Naive thymus-derived CD8-positive, alpha-beta T cell (primary cell): ENCODE measurements around the gene C1orf52. TPM values are rescaled to one million over a fixed set of nuclear protein-coding genes. Genes with fewer than 3 reads are reported as not detected.

Source experiments
- ATAC-seq, 2 donors: fragments of 150-1000 bp; cut with Tn5 transposase in 1 of 2; sonication (Bioruptor Pico), chemical (Tn5 transposase) in 1 of 2; 1 replicate in 1 of 2; 2 replicates in 1 of 2; pipeline ENCODE4 v1.10.0; 2021; ENCODE audit warnings: mild to moderate bottlenecking in 2 of 2, moderate library complexity in 2 of 2
- POLR2A ChIA-PET: fragments of 350-600 bp; sonication (Branson Sonifier 250); formaldehyde crosslinking; loops from one replicate; lab custom pipeline; 2021; ENCODE audit warnings: antibody characterized with exemption; lab: Charles Lee
- DNase-seq, 10 donors: peaks; one replicate each; pipeline versions ENCODE4 v3.0.0 to v3.0.0-alpha.2; 2020 to 2022
- H3K27ac Mint-ChIP-seq, 10 donors: one replicate each; pipeline ENCODE4 v1.8.0; 2020 to 2022; ENCODE audit warnings: mild to moderate bottlenecking in 10 of 10, mixed read lengths in 10 of 10, moderate library complexity in 4 of 10, inconsistent platforms in 1 of 10
- H3K27me3 Mint-ChIP-seq, 5 donors: one replicate each; pipeline ENCODE4 v1.8.0; 2021 to 2022; ENCODE audit warnings: mixed read lengths in 5 of 5
- H3K36me3 Mint-ChIP-seq, 3 donors: one replicate each; pipeline ENCODE4 v1.8.0; 2020 to 2022; ENCODE audit warnings: mixed read lengths in 3 of 3, mild to moderate bottlenecking in 2 of 3, inconsistent platforms in 1 of 3
- H3K4me1 Mint-ChIP-seq, 4 donors: one replicate each; pipeline ENCODE4 v1.8.0; 2021 to 2022; ENCODE audit warnings: mixed read lengths in 4 of 4
- H3K4me3 Mint-ChIP-seq, 10 donors: one replicate each; pipeline ENCODE4 v1.8.0; 2020 to 2022; ENCODE audit warnings: mild to moderate bottlenecking in 10 of 10, mixed read lengths in 10 of 10, moderate library complexity in 6 of 10, inconsistent platforms in 1 of 10
- H3K9me3 Mint-ChIP-seq, 9 donors: one replicate each; pipeline ENCODE4 v1.8.0; 2020 to 2022; ENCODE audit warnings: mixed read lengths in 9 of 9, mild to moderate bottlenecking in 3 of 9, inconsistent platforms in 1 of 9, moderate library complexity in 1 of 9
- polyA plus RNA-seq, 3 donors: library from polyadenylated mRNA; unstranded; fragments of 300-500 nt; fragmentation: Illumina TruSeq; gene quantifications; one replicate each; pipeline ENCODE4 v1.2.3, GENCODE V29; 2021
- total RNA-seq, 8 experiments: library from RNA in 2 of 8; stranded (reverse) in 2 of 8; gene quantifications; one replicate each; pipeline ENCODE4 v1.2.3 and lab custom pipeline; 2021 to 2026

Gene C1orf52
- total and polyA plus RNA-seq, 5 experiments from 2014 or later: 15.3 to 52.5 (median 28.7) TPM

GRCh38 chr1:85224734-85225623 lies 34.5 kb downstream of the C1orf52 start:
- POLR2A ChIA-PET: no interaction called here
- no peaks in the 10 kb centered on the region for H3K9me3 Mint-ChIP-seq
- ATAC-seq (no peak), DNase-seq (no peak)
- no peak overlapping the region for H3K4me3 Mint-ChIP-seq
- H3K27me3 Mint-ChIP-seq: peaks cover 0 to 3% (median 2%) of the 10 kb centered on the region in 5 donors
- H3K27ac Mint-ChIP-seq: no peak overlapping the region
- no peaks in the 10 kb centered on the region for H3K36me3 Mint-ChIP-seq
- H3K4me1 Mint-ChIP-seq: no peaks in the 10 kb centered on the region

DNA sequence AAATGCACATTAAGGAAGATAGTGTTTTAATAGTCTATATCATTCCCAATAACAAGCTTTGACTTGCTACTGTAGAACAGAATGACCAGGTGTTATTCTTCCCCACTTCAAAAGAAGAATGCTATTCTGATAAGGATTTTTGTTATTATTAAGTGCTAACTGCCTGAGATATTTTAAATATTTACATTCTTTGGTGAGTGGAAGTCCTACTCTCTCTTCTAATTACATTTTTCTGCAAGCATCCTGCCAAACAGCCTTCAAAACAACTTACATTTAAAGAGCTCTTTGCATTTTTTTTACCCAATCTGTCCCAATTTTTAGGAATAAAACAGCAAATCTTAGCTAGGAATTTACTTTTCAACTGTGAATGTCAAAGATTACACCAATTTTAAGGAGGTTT lies 35.2 kb downstream of the C1orf52 start:
- H3K4me3 Mint-ChIP-seq: no peak overlapping the region
- POLR2A ChIA-PET: no interaction called here
- DNase-seq (no peak), ATAC-seq (no peak)
- no peaks in the 10 kb centered on the region for H3K4me1 Mint-ChIP-seq
- H3K27me3 Mint-ChIP-seq: peaks cover 0 to 3% (median 2%) of the 10 kb centered on the region in 5 donors
- H3K27ac Mint-ChIP-seq: no peak overlapping the region
- H3K9me3 Mint-ChIP-seq: no peaks in the 10 kb centered on the region
- no peaks in the 10 kb centered on the region for H3K36me3 Mint-ChIP-seq

DNA sequence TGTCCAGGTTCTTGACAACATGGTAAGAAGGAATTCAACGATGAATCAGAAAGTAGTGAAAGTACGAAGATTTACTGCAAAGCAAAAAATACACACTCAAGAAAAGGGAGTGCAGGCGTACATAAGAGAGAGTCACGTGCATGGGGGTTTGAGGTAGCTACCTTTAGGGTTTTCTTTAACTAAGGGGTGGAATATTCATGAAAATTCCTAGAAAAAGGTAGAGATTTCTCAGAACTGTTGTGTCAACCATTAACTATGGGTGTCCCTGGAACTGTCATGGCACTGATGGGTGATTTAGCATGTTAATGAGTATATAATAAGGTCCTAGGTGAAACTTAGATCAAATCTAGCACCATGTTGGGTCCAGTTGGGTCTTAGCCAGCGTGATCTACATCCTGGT lies 36.1 kb downstream of the C1orf52 start:
- Mint-ChIP-seq H3K4me3 (no peak overlapping the region), H3K27me3 (peaks cover 0 to 5% (median 2%) of the 10 kb centered on the region in 5 donors), H3K27ac (no peak overlapping the region), H3K4me1 (no peaks in the 10 kb centered on the region), H3K9me3 (no peaks in the 10 kb centered on the region), H3K36me3 (no peaks in the 10 kb centered on the region)
- DNase-seq (no peak), ATAC-seq (no peak)
- POLR2A ChIA-PET: no interaction called here

- POLR2A ChIA-PET: no interaction called here
- Mint-ChIP-seq H3K27me3 (peaks cover 0 to 18% (median 13%) of the 10 kb centered on the region in 5 donors), H3K9me3 (no peaks in the 10 kb centered on the region), H3K4me3 (no peak overlapping the region), H3K36me3 (peaks cover 0 to 5% (median 5%) of the 10 kb centered on the region in 3 donors), H3K4me1 (no peaks in the 10 kb centered on the region), H3K27ac (no peak overlapping the region)
- DNase-seq (no peak), ATAC-seq (no peak)
Measured at GRCh38 chr1:85220756-85221201, 38.7 kb downstream of the C1orf52 start.

GRCh38 chr1:85219853-85220610 lies 39.4 kb downstream of the C1orf52 start:
- H3K9me3 Mint-ChIP-seq: no peaks in the 10 kb centered on the region
- no peak overlapping the region for H3K27ac Mint-ChIP-seq
- H3K4me1 Mint-ChIP-seq: no peaks in the 10 kb centered on the region
- peaks cover 0 to 5% (median 5%) of the 10 kb centered on the region in 3 donors for H3K36me3 Mint-ChIP-seq
- no peak overlapping the region for H3K4me3 Mint-ChIP-seq
- DNase-seq (no peak), ATAC-seq (no peak)
- H3K27me3 Mint-ChIP-seq: peaks cover 0 to 21% (median 13%) of the 10 kb centered on the region in 5 donors
- POLR2A ChIA-PET: no interaction called here

DNA sequence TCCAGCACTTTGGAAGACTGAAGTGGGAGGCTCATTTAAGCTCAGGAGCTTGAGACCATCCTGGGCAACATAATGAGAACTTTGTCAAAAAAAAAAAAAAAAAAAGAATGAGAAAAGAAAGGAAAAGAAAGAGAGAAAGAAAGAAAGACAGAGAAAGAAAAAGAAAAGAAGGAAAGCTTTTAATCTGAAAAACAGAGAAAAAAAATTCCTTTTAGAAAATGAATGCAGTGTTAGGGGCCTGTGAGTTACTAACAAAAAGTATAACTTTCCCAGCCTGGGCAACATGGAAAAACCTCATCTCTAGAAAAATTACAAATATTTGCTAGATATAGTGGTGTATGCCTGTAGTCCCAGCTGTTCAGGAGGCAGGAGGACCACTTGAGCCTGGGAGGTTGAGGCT lies 42.8 kb downstream of the C1orf52 start:
- no peak for DNase-seq
- Mint-ChIP-seq H3K4me1 (no peaks in the 10 kb centered on the region), H3K9me3 (no peaks in the 10 kb centered on the region), H3K27ac (no peak overlapping the region), H3K27me3 (peaks cover 4 to 27% (median 22%) of the 10 kb centered on the region in 5 donors), H3K36me3 (peaks cover 0 to 5% (median 5%) of the 10 kb centered on the region in 3 donors), H3K4me3 (no peak overlapping the region)
- no peak for ATAC-seq
- POLR2A ChIA-PET: interaction anchor here (1.1 kb wide), 1 partner anchor 17 kb away, joined by 3 read pairs; no protein-coding TSS in a partner anchor

DNA sequence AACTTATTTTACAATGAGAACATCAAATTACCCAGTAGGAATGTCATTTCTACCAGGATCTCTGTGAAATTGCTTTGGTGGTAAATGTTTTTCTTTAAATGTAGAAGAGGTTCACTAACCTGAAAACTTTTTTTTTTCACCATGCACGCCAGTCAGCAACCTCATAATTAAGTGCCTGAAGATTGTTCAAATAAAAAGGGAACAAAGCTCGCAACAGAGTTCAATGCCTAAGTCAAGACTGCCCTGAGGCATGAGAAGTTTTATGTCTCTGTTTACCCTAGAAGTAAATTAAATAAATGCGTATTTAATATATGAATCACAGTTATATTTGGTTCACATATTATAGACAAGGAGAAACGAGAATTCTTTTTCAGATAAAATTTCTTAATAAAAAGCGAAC lies 44.8 kb downstream of the C1orf52 start:
- H3K4me3 Mint-ChIP-seq: no peak overlapping the region
- POLR2A ChIA-PET: no interaction called here
- no peaks in the 10 kb centered on the region for H3K4me1 Mint-ChIP-seq
- peaks cover 0 to 5% (median 5%) of the 10 kb centered on the region in 3 donors for H3K36me3 Mint-ChIP-seq
- no peak overlapping the region for H3K27ac Mint-ChIP-seq
- DNase-seq (no peak), ATAC-seq (no peak)
- peaks cover 4 to 25% (median 21%) of the 10 kb centered on the region in 5 donors for H3K27me3 Mint-ChIP-seq
- H3K9me3 Mint-ChIP-seq: no peaks in the 10 kb centered on the region

DNA sequence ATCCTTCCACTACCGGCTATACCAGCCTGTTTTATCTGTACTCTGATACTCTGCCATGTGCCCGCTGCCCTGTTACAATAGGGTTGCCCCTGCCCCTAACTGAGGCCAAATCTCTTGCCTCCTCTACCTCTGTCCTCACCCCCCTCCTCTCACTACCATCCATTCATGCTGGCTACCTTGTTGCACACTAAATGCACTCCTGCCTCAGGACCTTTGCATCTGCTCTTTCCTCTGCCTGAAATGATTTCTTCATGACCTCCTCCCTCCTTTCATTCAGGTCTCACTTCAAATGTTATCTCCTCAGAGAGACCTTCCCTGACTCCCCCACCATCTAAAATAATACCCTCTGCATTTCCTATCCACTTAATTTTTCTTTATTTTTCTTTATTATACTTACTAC lies 51.0 kb downstream of the C1orf52 start:
- H3K9me3 Mint-ChIP-seq: no peaks in the 10 kb centered on the region
- no peak overlapping the region for H3K27ac Mint-ChIP-seq

DNA sequence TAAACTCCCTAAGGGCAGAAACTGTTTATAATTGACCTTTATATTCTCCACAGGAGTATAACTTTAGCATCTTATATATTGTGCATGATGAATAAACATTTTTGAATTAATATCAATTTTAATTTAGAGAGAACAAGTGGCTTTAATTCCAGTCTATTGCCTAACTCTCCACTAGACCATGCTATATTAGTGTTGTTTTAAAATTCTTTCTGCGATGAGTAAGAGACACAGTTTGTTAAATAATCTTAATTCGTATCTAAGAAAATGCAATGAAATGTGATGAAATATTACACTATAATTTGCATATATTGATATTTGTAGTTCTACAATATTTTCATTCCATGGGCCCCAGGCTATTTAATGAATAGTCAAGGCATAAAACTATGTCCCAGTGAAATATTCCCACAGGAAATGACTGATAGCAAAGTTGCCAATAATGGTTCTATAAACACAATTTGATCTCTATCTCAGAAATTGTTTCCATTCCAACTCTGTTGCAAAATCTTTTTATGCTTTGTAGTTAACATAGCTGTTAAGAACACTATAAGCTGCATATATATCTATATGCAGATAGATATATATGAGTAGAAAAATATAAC lies 55.8 kb downstream of the C1orf52 start:
- POLR2A ChIA-PET: interaction anchor here (0.7 to 0.8 kb wide), 2 partner anchors 35 to 55 kb away, joined by 3 to 4 read pairs; no protein-coding TSS in a partner anchor
- no peaks in the 10 kb centered on the region for H3K36me3 Mint-ChIP-seq
- H3K27me3 Mint-ChIP-seq: peaks cover 0 to 33% (median 9%) of the 10 kb centered on the region in 5 donors
- no peak for ATAC-seq
- H3K4me3 Mint-ChIP-seq: no peak overlapping the region
- no peak for DNase-seq
- H3K4me1 Mint-ChIP-seq: peaks cover 6 to 28% (median 23%) of the 10 kb centered on the region in 4 donors
- H3K27ac Mint-ChIP-seq: peak overlapping the region in 5 of 10 donors; percentile 22 to 98 (median 60)
- H3K9me3 Mint-ChIP-seq: no peaks in the 10 kb centered on the region

More for the DNA sequence above, 51.0 kb downstream of the C1orf52 start:
- ATAC-seq (no peak), DNase-seq (no peak)
- H3K27me3 Mint-ChIP-seq: peaks cover 3 to 34% (median 18%) of the 10 kb centered on the region in 5 donors
- peaks cover 0 to 4% (median 0%) of the 10 kb centered on the region in 4 donors for H3K4me1 Mint-ChIP-seq
- no peaks in the 10 kb centered on the region for H3K36me3 Mint-ChIP-seq
- POLR2A ChIA-PET: no interaction called here
- no peak overlapping the region for H3K4me3 Mint-ChIP-seq

- peaks cover 5 to 34% (median 29%) of the 10 kb centered on the region in 4 donors for H3K4me1 Mint-ChIP-seq
- H3K4me3 Mint-ChIP-seq: peak overlapping the region in 5 of 10 donors; percentile 12 to 97 (median 28)
- ATAC-seq (no peak), DNase-seq (no peak)
- H3K27me3 Mint-ChIP-seq: peaks cover 0 to 28% (median under 1%) of the 10 kb centered on the region in 5 donors
- H3K27ac Mint-ChIP-seq: peak overlapping the region in 8 of 10 donors; percentile 24 to 100 (median 98)
- no peaks in the 10 kb centered on the region for H3K9me3 Mint-ChIP-seq
- POLR2A ChIA-PET: interaction anchor here (0.7 to 0.8 kb wide), 2 partner anchors 34 to 56 kb away, joined by 3 to 4 read pairs; no protein-coding TSS in a partner anchor
- H3K36me3 Mint-ChIP-seq: peaks cover 0 to under 1% (median 0%) of the 10 kb centered on the region in 3 donors
Measured at GRCh38 chr1:85202864-85203255, 56.6 kb downstream of the C1orf52 start.

DNA sequence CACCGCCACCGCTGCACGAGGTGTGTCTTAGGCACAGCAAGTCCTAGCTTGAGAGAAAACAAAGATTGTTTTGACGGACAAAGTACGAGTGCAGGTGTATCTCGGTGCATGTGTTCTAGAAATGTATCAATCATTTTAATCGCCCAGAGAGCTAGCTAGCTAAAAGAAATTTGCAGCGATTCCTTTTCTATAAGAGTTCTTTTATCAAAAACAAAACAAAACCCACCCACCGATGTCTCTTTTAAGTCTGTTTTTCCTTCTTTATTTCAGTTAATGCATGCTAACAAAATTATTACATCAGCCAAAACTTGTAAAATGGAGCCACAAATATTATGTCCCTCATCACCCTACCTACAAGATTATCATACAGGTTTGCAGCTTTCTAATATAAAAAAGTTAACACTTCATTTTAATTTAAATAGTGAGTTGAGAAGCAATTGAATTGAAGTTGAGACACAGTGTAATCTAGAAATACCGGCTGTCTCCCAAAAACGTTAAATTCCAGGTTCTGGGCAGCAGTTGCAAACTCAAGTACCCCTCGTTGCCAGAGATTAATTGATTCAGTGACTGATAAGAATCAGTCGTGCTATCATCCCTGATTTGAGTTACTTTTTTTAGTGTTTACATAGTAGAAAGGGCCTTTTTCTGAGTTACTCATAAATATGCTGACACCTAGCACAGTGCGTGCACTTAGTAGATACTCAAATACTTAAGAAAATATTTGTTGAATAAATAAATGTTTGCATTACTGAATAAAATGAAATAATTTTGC lies 57.2 kb downstream of the C1orf52 start:
- ATAC-seq (no peak), DNase-seq (no peak)
- H3K4me3 Mint-ChIP-seq: peak overlapping the region; percentile 93 to 100 (median 98)
- POLR2A ChIA-PET: interaction anchor here (0.7 to 3.4 kb wide), 9 partner anchors 21 to 258 kb away, joined by 3 to 31 read pairs (median 3); partner anchors contain the start of genes BCL10 and C1orf52
- H3K36me3 Mint-ChIP-seq: peaks cover 0 to 2% (median 0%) of the 10 kb centered on the region in 3 donors
- peaks cover 7 to 36% (median 33%) of the 10 kb centered on the region in 4 donors for H3K4me1 Mint-ChIP-seq
- H3K27ac Mint-ChIP-seq: peak overlapping the region; percentile 98 to 100 (median 99)
- H3K9me3 Mint-ChIP-seq: no peaks in the 10 kb centered on the region
- peaks cover 0 to 23% (median 0%) of the 10 kb centered on the region in 5 donors for H3K27me3 Mint-ChIP-seq
